Loucy (cell line): ENCODE data around the gene FYN.

Experiments used
- H2AFZ ChIP-seq: fragments of 200-600 bp; sonication (generic); 2 replicates; pipeline ENCODE4 v1.6.0; 2016; ENCODE audit warnings: antibody characterized with exemption, mild to moderate bottlenecking, low read length, moderate library complexity
- H3F3A ChIP-seq: fragments of 200-600 bp; 2 replicates; pipeline ENCODE4 v1.6.0; 2016; ENCODE audit warnings: antibody characterized with exemption, low read depth, mild to moderate bottlenecking
- H3K27me3 ChIP-seq: fragments of 200-600 bp; sonication (generic); 2 replicates; pipeline ENCODE4 v1.6.1; 2014; ENCODE audit warnings: low read length, mild to moderate bottlenecking; ENCODE audit not compliant: insufficient read depth, poor library complexity, severe bottlenecking
- H3K36me3 ChIP-seq: fragments of 200-600 bp; sonication (generic); 2 replicates; pipeline ENCODE4 v1.6.1; 2016; ENCODE audit warnings: low read length; ENCODE audit not compliant: insufficient read depth
- H3K4me1 ChIP-seq: fragments of 200-600 bp; sonication (generic); 2 replicates; pipeline ENCODE4 v1.5.1; 2014; ENCODE audit warnings: low read length, mild to moderate bottlenecking; ENCODE audit not compliant: insufficient read depth, poor library complexity, severe bottlenecking
- H3K4me2 ChIP-seq: fragments of 200-600 bp; sonication (generic); 2 replicates; pipeline ENCODE4 v1.6.0; 2014; ENCODE audit warnings: antibody characterized with exemption, low read length, low read depth, mild to moderate bottlenecking; ENCODE audit not compliant: poor library complexity, severe bottlenecking
- H3K4me3 ChIP-seq: fragments of 200-600 bp; sonication (generic); 2 replicates; pipeline ENCODE4 v1.5.1; 2014; ENCODE audit warnings: low read length, mild to moderate bottlenecking, mixed read lengths; ENCODE audit not compliant: poor library complexity, severe bottlenecking
- H3K79me2 ChIP-seq: fragments of 200-600 bp; sonication (generic); 2 replicates; pipeline ENCODE4 v1.6.1; 2014; ENCODE audit warnings: low read length; ENCODE audit not compliant: insufficient read depth
- H3K9ac ChIP-seq: fragments of 200-600 bp; sonication (generic); 2 replicates; pipeline ENCODE4 v1.6.0; 2014; ENCODE audit warnings: mild to moderate bottlenecking, low read depth, low read length, moderate library complexity; ENCODE audit not compliant: poor library complexity, severe bottlenecking
- H3K9me2 ChIP-seq: fragments of 200-600 bp; sonication (generic); replicated peaks from 2 replicates; pipeline ENCODE4 v1.6.1; 2016; ENCODE audit warnings: low read depth, low read length, mixed read lengths
- H3K9me3 ChIP-seq: fragments of 200-600 bp; sonication (generic); 2 replicates; pipeline ENCODE4 v1.6.1; 2014; ENCODE audit warnings: mild to moderate bottlenecking, antibody characterized with exemption, low read length, low read depth; ENCODE audit not compliant: insufficient read depth
- H4K20me1 ChIP-seq: fragments of 200-600 bp; sonication (generic); 2 replicates; pipeline ENCODE4 v1.6.0; 2014; ENCODE audit warnings: antibody characterized with exemption, low read length, mild to moderate bottlenecking; ENCODE audit not compliant: insufficient read depth, poor library complexity, severe bottlenecking
- CTCF ChIP-seq: fragments of 200-600 bp; sonication (generic); conservative IDR thresholded peaks from 2 replicates; pipeline ENCODE4 v1.5.1; 2014; ENCODE audit warnings: mild to moderate bottlenecking, antibody characterized with exemption, low read length
- EZH2phosphoT487 ChIP-seq: fragments of 200-600 bp; IDR thresholded peaks from 2 replicates; pipeline ENCODE4 v1.6.1; 2018; ENCODE audit warnings: antibody characterized with exemption, mild to moderate bottlenecking, moderate library complexity, borderline replicate concordance

FYN gene

GRCh38 chr6:111809264-111809663 is 64.0 kb downstream of the FYN start:
- no peak overlapping the region for H3K4me2 ChIP-seq
- 0 out of 2 replicates have a peak, but pooled peaks cover 2% of the 10 kb centered on the region for H3F3A ChIP-seq
- TF ChIP-seq EZH2phosphoT487: no peak
- no peak for TF ChIP-seq CTCF
- peaks cover 15% of the 10 kb centered on the region; the same call in 1 of the 2 replicates for H3K36me3 ChIP-seq
- H3K27me3 ChIP-seq: no peaks in the 10 kb centered on the region
- H3K9me2 ChIP-seq: no peaks in the 10 kb centered on the region
- H3K79me2 ChIP-seq: peaks cover 67% of the 10 kb centered on the region
- no peaks in the 10 kb centered on the region for H3K9me3 ChIP-seq
- H4K20me1 ChIP-seq: peaks cover 7% of the 10 kb centered on the region
- no peak overlapping the region for H2AFZ ChIP-seq
- H3K9ac ChIP-seq: no peak overlapping the region
- peaks cover 64% of the 10 kb centered on the region for H3K4me1 ChIP-seq
- H3K4me3 ChIP-seq: no peak overlapping the region

GRCh38 chr6:111808493-111808892 is 64.8 kb downstream of the FYN start:
- no peaks in the 10 kb centered on the region for H3K27me3 ChIP-seq
- H3F3A ChIP-seq: 0 out of 2 replicates have a peak, but pooled peaks cover 3% of the 10 kb centered on the region
- H3K9me2 ChIP-seq: no peaks in the 10 kb centered on the region
- H2AFZ ChIP-seq: no peak overlapping the region
- H3K79me2 ChIP-seq: peaks cover 68% of the 10 kb centered on the region
- H3K4me1 ChIP-seq: peaks cover 68% of the 10 kb centered on the region
- no peak overlapping the region for H3K4me2 ChIP-seq
- H3K36me3 ChIP-seq: peaks cover 9% of the 10 kb centered on the region; the same call in 1 of the 2 replicates
- H3K4me3 ChIP-seq: no peak overlapping the region
- peaks cover 7% of the 10 kb centered on the region for H4K20me1 ChIP-seq
- H3K9me3 ChIP-seq: no peaks in the 10 kb centered on the region
- TF ChIP-seq CTCF: no peak
- TF ChIP-seq EZH2phosphoT487: no peak
- no peak overlapping the region for H3K9ac ChIP-seq

GRCh38 chr6:111806561-111807497 is 66.4 kb downstream of the FYN start:
- H3K4me1 ChIP-seq: peaks cover 58% of the 10 kb centered on the region
- H2AFZ ChIP-seq: no peak overlapping the region
- H3K9me3 ChIP-seq: no peaks in the 10 kb centered on the region
- H3K36me3 ChIP-seq: peaks cover 10% of the 10 kb centered on the region; the same call in 1 of the 2 replicates
- no peak overlapping the region for H3K9ac ChIP-seq
- no peaks in the 10 kb centered on the region for H3K27me3 ChIP-seq
- peaks cover 7% of the 10 kb centered on the region for H4K20me1 ChIP-seq
- no peaks in the 10 kb centered on the region for H3K9me2 ChIP-seq
- 0 out of 2 replicates have a peak, but pooled peaks cover 3% of the 10 kb centered on the region for H3F3A ChIP-seq
- H3K79me2 ChIP-seq: peaks cover 79% of the 10 kb centered on the region
- no peak for TF ChIP-seq CTCF
- TF ChIP-seq EZH2phosphoT487: no peak
- no peak overlapping the region for H3K4me2 ChIP-seq
- no peak overlapping the region for H3K4me3 ChIP-seq
